GM10248 (cell line): ENCODE results near the gene ERI3.

Source experiments
- CTCF ChIA-PET: fragments of 300-600 bp; sonication (Branson Sonifier 250); formaldehyde crosslinking; extraction: SDS; loops from one replicate; lab custom pipeline; 2021; ENCODE audit warnings: antibody characterized with exemption; lab: Yijun Ruan, JAX
- POLR2A ChIA-PET: fragments of 350-650 bp; sonication (Branson Sonifier 250); formaldehyde crosslinking; extraction: SDS; loops from one replicate; lab custom pipeline; 2020; ENCODE audit warnings: antibody characterized with exemption; lab: Yijun Ruan, JAX
- DNase-seq: peaks from one replicate; pipeline ENCODE4 v3.0.0; 2012; ENCODE audit errors: extremely low spot score
- CTCF ChIP-seq: IDR thresholded peaks from 2 replicates; pipeline ENCODE4 v1.5.1; 2012; ENCODE audit warnings: mild to moderate bottlenecking, low read depth; ENCODE audit errors: extremely low read depth, missing control alignments, control extremely low read depth

The ERI3 gene

GRCh38 chr1:44275991-44276405 lies 79.1 kb downstream of the ERI3 start:
- TF ChIP-seq CTCF, result no peak
- no peak for DNase-seq
- POLR2A ChIA-PET, result no interaction called here
- CTCF ChIA-PET, result interaction anchor here (1.6 to 1.7 kb wide), 2 partner anchors 14 to 19 kb away, joined by 4 to 5 read pairs; no protein-coding TSS in a partner anchor

GRCh38 chr1:44275296-44275962 lies 79.6 kb downstream of the ERI3 start:
- CTCF ChIA-PET, result interaction anchor here (1.6 to 1.7 kb wide), 2 partner anchors 14 to 19 kb away, joined by 4 to 5 read pairs; no protein-coding TSS in a partner anchor
- POLR2A ChIA-PET, result no interaction called here

GRCh38 chr1:44273560-44274350 lies 81.3 kb downstream of the ERI3 start:
- TF ChIP-seq CTCF, result no peak
- no peak for DNase-seq
- POLR2A ChIA-PET, result no interaction called here
- CTCF ChIA-PET, result interaction anchor here (0.6 to 2.2 kb wide), 5 partner anchors 10 to 46 kb away, joined by 3 to 6 read pairs (median 4); no protein-coding TSS in a partner anchor

More at GRCh38 chr1:44275296-44275962, 79.6 kb downstream of the ERI3 start:
- DNase-seq, result no peak
- no peak for TF ChIP-seq CTCF

GRCh38 chr1:44272992-44273391 lies 82.1 kb downstream of the ERI3 start:
- CTCF ChIA-PET, result interaction anchor here (0.9 to 2.2 kb wide), 4 partner anchors 9 to 29 kb away, joined by 3 to 6 read pairs (median 4); no protein-coding TSS in a partner anchor
- POLR2A ChIA-PET, result no interaction called here
- no peak for DNase-seq
- TF ChIP-seq CTCF, result no peak

GRCh38 chr1:44271646-44272045 lies 83.4 kb downstream of the ERI3 start:
- no peak for DNase-seq
- CTCF ChIA-PET, result interaction anchor here (1.3 to 2.2 kb wide), 4 partner anchors 19 to 381 kb away, joined by 4 to 11 read pairs (median 4); no protein-coding TSS in a partner anchor
- TF ChIP-seq CTCF, result no peak
- POLR2A ChIA-PET, result no interaction called here
